ENCODE data around the gene CIZ1.

The CIZ1 gene

DNA sequence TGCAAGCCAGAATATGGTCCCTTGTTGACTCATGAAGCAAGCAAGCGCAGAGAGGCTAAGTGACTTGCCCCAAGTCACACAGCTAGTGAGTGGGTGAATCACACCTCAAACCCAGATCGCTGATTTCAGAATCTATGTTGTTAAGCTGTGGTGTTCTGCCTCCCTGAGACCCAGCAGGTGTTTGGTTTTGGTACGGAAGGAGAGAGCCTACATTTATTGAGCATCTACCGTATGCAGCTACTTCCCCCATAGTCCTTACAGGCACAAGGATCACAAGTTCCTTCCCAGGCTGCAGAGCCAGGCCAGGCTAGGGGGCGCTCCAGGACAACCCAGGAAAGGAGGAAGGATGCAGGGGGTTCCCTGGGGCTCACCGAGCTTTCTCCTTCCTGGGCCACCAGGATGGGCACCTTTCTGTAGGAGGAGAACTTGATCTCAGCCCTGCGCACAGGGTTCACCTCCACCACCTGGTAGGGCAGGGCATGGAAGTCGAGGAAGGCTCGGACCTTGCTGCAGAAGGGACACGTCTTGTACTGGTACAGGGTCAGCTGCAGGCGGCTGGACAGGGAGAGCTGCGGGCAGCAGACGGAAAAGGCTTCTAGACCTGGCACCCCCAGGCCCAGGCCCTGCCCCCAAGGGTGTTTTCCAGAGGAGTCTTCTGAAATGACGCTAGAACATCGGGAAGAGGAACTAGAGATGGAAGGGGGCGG, 66.3 kb downstream of the CIZ1 start:
- DNase-seq (ENCODE audit: low spot score) = peak; percentile 80

DNA sequence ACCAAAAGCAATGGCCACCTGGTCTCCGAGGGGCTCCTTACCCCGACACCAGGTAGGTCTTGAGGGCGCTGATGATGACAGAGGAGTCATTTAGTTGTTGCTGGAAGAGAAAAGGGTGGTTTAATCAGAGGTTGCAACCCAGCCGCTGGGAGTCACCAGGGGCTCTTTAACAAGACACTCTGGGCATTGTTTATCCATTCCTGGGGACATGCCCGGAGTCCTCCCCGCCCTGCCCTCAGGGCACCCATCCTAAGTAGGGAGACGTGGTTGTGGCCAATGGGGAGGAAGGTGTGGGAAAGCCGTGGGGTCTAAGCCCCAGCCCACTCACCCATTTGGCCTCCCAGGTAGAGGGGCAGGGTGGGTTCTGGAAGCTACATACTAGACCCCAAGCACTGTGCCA, 66.9 kb downstream of the CIZ1 start:
- DNase-seq (ENCODE audit: low spot score) = no peak

DNA sequence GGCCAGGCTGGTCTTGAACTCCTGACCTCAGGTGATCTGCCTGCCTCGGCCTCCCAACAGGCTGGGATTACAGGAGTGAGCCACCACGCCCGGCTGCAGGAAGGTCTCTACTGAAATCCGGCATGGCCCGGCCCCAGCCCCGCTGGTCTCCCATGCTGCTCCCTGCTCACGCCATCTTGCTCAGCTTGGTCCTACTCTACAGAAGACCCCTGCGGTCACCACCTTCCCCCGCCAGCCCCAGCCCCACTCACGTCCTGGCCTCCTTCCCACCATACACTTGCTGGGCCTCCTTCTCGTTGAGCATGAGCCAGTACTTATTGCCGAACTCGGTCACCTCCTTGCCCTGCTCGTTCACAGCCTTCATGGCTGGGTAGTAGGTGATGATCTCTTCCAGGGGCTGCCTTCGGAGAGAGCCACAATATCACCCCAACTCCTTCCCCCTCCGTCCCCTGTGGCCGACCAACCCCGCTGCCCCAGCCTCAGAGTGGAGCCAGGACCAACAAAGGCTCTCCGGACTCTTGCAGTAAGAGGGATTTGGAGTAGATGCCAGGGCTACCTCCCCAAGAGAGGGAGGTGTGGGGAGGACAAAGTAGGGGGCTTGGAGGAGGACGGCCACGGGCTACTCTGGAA, 67.8 kb downstream of the CIZ1 start:
- DNase-seq (ENCODE audit: low spot score) = no peak

DNA sequence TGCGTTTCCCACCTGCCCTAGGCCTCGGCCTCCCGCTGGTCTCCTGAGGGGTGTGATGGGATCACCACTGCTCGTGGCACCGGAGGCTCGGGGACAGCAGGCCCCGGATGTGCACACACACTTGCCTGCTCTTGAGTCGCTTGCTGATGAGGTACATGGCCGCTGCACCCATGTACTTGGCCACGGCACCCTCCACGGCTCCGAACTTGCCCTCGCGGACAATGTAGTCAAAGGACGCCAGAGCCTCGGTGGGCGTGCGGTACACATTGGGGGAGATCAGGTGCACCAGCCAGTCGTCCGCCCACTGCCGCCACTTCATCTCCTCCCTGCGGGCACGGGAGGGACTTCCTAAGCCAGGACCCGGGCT, 68.6 kb downstream of the CIZ1 start:
- no peak for DNase-seq (ENCODE audit: low spot score)

DNA sequence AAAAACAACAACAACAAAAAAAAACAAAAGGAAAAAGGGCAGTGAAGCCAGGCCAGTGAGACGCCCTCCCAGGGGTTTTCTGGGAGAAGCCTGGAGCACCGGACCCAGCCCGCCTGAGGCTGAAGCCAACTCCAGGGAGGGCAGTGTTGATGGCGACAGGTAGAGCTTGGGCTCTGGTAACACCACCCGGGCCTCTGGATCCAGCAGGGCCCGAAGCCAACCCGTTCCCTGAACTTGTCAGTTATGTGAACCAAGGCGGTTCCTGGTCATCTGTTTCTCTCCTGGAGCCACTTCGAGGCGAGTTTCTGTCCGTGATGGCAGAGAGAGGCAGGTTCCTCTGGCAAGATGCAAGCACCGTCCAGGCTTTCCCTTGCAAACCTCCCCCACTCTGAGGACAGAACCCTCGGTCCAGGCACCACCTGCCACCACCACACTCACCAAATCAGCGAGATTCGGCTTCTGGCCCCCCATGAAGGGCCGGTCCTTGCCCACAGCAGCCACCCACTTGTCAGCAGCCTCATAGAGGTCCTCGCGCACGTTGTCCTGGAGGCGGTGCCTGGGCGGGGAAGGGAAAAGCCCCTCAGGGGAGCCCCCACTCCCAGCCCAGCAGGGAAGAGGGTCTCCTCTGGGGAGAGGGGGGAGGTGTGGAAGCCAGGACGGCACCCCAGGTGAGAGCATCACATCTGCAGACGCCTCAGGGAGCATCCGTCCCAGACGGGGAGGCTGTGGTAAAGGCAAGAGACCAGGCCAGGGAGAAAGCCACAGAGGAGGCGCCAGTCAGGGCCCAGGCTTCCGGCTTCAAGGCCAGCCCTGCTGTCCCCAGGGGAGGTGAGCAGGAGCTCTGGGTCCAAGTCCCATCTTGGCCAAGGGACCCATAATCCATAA, 69.2 kb downstream of the CIZ1 start:
- no peak for DNase-seq (ENCODE audit: low spot score)

DNA sequence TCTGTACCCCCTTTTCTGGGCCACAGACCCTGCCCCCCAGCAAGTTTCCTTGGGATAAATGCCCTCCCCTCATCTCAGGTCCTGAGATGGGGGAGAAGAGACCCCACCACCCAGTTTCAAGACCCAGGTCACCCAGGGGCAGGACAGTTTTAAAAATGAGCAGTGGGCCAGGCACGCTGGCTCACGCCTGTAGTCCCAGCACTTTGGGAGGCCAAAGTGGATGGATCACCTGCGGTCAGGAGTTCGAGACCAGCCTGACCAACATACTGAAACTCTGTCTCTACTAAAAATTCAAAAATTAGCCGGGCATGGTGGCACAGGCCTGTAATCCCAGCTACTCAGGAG, 69.9 kb downstream of the CIZ1 start:
- no peak for DNase-seq (ENCODE audit: low spot score)

DNA sequence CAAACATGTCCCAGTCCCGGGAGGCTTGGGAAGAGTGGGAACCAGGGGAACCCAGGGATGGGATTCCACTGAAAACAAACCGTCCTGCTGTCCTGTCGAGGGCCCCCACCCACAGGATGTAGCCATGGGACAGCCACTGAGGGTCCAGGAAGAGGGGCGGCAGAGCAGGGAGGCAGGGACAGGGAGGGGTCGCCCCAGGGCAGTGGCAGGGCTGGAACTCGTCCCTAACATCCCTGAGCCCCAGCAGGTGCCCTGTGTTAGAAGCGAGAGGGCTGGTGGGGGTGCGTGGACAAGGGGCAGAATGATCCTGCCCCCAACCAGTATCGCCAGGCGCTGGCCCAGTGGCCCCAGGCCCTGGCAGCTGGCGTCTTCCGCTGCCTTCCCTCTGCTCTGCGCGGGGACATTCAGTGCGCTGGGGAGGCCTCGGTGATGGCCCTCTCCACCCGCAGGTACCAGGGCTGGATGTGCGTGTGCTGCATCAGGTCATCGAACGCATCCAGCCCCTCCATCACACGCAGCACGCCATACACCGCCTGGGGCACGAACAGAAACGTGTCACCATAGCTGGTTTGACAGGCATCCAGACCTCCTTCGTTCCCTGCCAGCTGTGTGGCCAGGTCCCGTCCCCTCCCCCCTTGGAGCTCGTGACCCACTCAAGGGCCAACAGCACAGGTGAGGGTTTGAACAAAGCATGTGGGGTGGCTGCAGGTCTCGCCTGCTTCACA, 70.5 kb downstream of the CIZ1 start:
- DNase-seq (ENCODE audit: low spot score) = no peak

DNA sequence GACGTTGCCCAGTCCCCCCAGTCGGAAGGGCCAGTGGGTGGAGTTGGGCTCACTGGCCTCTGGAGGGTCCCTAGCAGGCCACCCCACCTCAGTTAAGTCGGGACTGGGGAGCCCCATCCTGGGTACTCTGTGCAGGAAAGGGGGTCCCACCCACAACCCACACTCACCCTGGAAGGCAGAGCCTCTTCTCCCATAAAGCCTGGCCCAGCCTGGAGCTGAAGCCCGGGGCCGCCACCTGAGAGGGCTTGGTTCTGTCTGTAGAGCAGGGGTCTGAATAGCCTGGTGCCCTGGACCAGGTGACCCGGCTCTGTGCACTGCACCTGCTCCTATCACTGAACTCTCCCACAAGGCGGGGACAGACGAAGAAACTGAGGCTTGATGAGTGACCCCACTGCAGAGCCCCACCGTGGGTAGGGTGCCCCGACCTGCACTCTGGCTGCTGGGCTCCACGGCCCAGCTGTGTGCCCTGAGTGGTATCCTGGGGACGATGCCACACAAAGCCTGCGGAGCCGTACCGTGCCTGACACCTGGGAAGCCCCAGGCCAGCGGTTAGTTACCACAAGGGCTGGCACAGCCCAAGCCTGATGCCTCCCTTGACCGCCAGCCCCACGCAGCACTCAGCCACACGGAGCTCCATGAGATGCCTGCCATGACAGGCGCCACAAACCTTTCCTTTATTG, 71.2 kb downstream of the CIZ1 start:
- DNase-seq (ENCODE audit: low spot score) = no peak

DNA sequence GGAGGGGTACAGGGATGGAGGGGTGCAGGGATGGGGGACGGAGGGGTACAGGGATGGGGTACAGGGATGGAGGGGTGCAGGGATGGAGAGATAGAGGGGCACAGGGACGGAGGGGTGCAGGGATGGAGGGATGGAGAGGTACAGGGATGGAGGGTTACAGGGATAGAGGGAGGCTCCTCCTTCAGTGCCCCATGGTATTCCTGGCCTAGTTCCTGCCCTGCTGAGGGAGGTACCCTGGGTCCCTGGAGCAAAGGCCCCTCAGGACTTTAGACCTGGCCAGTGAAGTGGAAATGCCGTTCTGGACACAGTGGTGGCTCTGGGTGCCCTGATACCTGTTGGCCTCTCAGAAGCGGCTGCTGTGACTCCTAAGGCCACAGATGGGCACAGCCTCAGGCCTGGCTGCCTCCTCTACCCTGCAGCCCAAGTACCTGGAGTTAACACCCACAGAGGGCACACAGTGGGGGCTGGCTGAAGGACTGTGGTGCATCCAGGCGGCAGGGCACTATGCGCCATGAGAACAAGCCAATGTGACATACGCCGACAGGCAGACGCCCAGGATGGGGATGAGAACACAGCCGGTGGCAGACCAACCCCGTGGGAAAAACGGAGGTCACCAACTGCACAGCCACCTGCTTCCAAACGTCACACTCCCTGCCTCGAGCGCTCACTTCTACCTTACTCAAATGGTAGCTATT, 72.3 kb downstream of the CIZ1 start:
- DNase-seq (ENCODE audit: low spot score) = no peak

DNA sequence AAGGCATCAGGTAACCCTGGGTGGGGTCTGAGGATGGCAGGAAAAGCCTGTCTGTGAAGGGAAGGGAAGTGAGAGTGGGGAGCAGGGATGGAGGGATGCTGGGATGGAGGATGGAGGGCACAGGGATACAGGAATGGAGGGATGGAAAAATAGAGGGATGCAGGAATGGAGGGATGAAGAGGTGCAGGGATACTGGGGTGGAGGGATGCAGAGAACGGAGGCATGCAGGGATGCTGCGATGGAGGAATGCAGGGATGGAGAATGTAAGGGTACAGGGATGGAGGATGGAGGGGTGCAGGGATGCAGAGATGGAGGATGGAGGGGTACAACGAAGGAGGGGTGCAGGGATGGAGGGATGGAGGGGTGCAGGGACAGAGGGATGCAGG, 72.9 kb downstream of the CIZ1 start:
- DNase-seq (ENCODE audit: low spot score) = no peak

DNA sequence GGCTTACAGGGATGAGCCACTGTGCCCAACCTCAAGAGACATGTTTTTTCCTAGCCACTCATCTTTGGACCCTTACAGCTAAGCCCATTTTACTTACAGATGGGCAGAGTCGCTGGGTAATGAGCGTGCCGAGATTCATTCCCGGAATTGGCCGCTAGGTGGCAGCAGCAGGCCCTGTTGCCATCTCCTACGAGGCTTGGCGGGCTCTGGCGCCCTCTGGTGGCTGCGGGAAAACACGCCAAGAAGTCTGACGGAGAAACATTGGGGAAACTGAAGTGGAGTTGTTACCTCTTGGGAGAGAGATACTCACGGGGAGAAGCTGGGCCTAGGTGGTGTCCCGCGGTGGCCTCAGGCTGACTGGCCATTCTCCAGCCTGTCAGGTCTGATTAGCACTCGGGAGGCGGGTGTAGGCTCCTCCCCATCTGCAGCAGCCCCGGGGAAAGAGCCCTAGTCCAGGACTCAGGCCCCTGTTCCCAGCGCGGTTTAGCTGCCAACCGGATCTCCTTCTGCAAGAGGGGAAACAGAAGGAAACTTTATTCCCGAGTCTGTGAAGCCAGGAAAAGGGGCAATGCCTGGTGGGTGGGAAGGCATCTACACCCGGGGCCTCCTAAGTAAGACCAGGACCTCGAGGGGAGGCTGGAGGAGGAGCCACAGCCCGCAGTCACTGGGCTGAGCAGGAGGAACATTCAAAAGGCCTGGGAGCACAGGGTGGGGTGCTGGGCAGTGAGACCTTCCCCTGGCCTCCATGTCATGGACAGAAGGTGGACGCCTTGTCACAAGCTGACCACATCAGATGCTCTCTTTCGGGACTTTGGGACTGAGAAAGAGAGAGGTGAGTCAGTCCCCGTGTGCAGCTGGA, 73.5 kb downstream of the CIZ1 start:
- DNase-seq (ENCODE audit: low spot score) = peak; percentile 97

DNA sequence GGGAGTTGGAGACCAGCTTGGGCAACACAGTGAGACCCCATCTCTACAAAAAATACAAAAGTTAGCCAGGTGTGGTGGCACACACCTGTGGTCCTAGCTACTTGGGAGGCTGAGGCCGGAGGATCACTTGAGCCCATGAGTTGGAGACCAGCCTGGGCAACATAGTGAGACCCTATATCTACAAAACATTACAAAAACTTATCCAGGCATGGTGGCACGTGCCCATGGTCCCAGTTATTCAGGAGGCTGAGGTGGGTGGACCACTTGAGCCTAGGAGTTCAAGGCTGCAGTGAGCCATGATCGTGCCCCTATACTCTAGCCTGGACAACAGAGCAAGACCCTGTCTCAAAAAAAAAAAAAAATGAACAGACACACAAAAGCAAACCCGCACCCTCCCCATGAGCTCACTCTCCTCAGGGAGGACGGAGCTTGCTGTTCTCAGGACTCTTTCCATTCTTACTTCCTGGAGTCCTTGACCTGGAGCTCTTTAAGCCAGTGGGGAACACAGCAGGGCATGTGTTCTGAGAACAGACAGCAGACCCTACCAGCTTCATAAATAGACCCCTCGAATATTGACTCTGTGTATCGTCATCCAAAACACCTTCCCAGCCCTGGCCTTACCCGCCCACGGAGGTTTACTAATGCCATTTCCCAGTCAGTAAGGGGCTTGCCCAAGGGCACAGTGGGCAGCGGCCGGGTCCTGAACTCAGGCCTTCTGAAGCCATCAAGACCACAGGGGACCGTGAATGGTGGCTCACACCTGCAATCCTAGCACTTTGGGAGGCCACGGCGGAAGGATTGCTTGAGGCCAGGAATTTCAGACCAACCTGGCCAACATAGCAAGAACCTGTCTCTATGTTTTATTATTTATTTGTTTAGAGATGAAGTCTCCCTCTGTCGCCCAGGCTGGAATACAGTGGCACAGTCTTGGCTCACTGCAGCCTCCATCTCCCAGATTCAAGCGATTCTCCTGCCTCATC, 75.0 kb downstream of the CIZ1 start:
- no peak for DNase-seq (ENCODE audit: low spot score)

Measured in ecto neural progenitor cell (in vitro differentiated cells).